ENCODE data around the gene TNFRSF12A.

- TF ChIP-seq, protein P1, sequence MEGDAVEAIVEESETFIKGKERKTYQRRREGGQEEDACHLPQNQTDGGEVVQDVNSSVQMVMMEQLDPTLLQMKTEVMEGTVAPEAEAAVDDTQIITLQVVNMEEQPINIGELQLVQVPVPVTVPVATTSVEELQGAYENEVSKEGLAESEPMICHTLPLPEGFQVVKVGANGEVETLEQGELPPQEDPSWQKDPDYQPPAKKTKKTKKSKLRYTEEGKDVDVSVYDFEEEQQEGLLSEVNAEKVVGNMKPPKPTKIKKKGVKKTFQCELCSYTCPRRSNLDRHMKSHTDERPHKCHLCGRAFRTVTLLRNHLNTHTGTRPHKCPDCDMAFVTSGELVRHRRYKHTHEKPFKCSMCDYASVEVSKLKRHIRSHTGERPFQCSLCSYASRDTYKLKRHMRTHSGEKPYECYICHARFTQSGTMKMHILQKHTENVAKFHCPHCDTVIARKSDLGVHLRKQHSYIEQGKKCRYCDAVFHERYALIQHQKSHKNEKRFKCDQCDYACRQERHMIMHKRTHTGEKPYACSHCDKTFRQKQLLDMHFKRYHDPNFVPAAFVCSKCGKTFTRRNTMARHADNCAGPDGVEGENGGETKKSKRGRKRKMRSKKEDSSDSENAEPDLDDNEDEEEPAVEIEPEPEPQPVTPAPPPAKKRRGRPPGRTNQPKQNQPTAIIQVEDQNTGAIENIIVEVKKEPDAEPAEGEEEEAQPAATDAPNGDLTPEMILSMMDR (optimal IDR thresholded peaks at IDR 0.05 in 1 of 3, IDR thresholded peaks at IDR 0.05 in 1 of 3, conservative IDR thresholded peaks at IDR 0.05 in 1 of 3; ENCODE audit: extremely low read depth in 1 of 3, insufficient read depth in 2 of 3, low read length in 3 of 3) = no peak
- TF ChIP-seq EZH2 (IDR thresholded peaks at IDR 0.05; ENCODE audit: low read length) = no peak
Observed at GRCh38 chr16:3023415-3023668, 3.2 kb downstream of the TNFRSF12A start.
